Prostate gland (tissue), 2 donors: Measurements from ENCODE around the gene CYB5B. TPM values are rescaled to one million over a fixed set of nuclear protein-coding genes. Genes with fewer than 3 reads are reported as not detected.

Experiments
- DNase-seq: peaks from one replicate; pipeline ENCODE4 v3.0.0-alpha.2; 2019; ENCODE audit warnings: low spot score
- H3K27ac ChIP-seq, 2 donors: fragments of 200-600 bp; sonication (generic); 2 replicates each; pipeline ENCODE4 v1.5.1; 2017 to 2019
- H3K27me3 ChIP-seq: fragments of 200-600 bp; sonication (generic); replicated peaks from 2 replicates; pipeline ENCODE4 v1.5.1; 2019; ENCODE audit not compliant: insufficient read depth
- H3K36me3 ChIP-seq, 2 donors: fragments of 200-600 bp; sonication (generic); 1 replicate in 1 of 2; 2 replicates in 1 of 2; pipeline versions ENCODE4 v1.5.1 to v1.8.1; 2017 to 2019
- H3K4me1 ChIP-seq: fragments of 200-600 bp; sonication (generic); replicated peaks from 2 replicates; pipeline ENCODE4 v1.5.1; 2019
- H3K4me3 ChIP-seq, 2 donors: fragments of 200-600 bp; sonication (generic); 2 replicates each; pipeline ENCODE4 v1.5.1; 2017 to 2019
- H3K9me3 ChIP-seq: fragments of 200-600 bp; sonication (generic); 2 replicates; pipeline ENCODE4 v1.5.1; 2017
- POLR2A ChIP-seq: fragments of 450-650 bp; IDR thresholded peaks from one replicate; pipeline ENCODE4 v1.6.1; 2016; ENCODE audit warnings: antibody characterized with exemption, mild to moderate bottlenecking
- POLR2AphosphoS5 ChIP-seq: sonication (generic); formaldehyde crosslinking; IDR thresholded peaks from one replicate; pipeline ENCODE4 v1.6.1; 2017; ENCODE audit warnings: antibody characterized with exemption
- WGBS: methylation state at CpG from one replicate; pipeline ENCODE4 v1.1.5; 2018; 5-methylcytosine and 5-hydroxymethylcytosine counted together
- intact Hi-C: fragments of 100-400 bp; cut with DNase I; formaldehyde crosslinking; loops from one replicate; pipeline ENCODE4 v1.14.2; 2022
- total RNA-seq, 2 donors: library from RNA; depleted of rRNA; stranded (reverse); fragments of >200 nt; gene quantifications; one replicate each; pipeline ENCODE4 v1.1.0, GENCODE V29; 2016
- TF ChIP-seq, protein P1 (sequence below), 4 experiments: fragments of 200-600 bp in 2 of 4; fragments of 450-650 bp in 2 of 4; sonication (generic) in 2 of 4; IDR thresholded peaks; 1 replicate in 3 of 4; 2 replicates in 1 of 4; pipeline ENCODE4 v1.5.1; 2016 to 2019; ENCODE audit warnings: antibody characterized with exemption in 4 of 4, mild to moderate bottlenecking in 2 of 4, moderate library complexity in 2 of 4

The CYB5B gene
- total RNA-seq, 2 donors from 2014 or later, result 48.8 to 71.3 TPM

DNA sequence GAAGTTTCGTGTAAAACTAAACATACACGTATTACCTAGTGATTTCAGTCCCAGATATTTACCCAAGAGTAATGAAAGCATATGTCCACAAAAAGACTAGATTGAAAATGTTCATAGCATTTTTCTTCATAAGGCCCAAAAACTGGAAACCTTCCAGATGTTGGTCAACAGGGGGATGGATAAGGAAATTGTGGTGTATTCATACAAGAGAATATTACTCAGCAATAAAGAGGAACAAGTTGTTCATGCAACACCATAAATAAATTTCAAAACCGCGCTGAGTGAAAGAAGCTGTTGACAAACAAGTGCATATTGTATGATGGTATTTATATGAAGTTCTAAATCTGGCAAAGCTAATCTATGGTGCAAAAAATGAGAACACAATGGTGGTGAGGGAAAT is 87.2 kb downstream of the CYB5B start:
- no peaks in the 10 kb centered on the region for H3K9me3 ChIP-seq
- intact Hi-C loops, result no loop called here
- no peak overlapping the region for H3K27ac ChIP-seq
- 93% methylated on average over 4 of the region's 4 CpGs for WGBS
- H3K27me3 ChIP-seq, result no peaks in the 10 kb centered on the region
- TF ChIP-seq, protein P1, sequence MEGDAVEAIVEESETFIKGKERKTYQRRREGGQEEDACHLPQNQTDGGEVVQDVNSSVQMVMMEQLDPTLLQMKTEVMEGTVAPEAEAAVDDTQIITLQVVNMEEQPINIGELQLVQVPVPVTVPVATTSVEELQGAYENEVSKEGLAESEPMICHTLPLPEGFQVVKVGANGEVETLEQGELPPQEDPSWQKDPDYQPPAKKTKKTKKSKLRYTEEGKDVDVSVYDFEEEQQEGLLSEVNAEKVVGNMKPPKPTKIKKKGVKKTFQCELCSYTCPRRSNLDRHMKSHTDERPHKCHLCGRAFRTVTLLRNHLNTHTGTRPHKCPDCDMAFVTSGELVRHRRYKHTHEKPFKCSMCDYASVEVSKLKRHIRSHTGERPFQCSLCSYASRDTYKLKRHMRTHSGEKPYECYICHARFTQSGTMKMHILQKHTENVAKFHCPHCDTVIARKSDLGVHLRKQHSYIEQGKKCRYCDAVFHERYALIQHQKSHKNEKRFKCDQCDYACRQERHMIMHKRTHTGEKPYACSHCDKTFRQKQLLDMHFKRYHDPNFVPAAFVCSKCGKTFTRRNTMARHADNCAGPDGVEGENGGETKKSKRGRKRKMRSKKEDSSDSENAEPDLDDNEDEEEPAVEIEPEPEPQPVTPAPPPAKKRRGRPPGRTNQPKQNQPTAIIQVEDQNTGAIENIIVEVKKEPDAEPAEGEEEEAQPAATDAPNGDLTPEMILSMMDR (IDR thresholded peaks at IDR 0.05), result no peak
- no peak for TF ChIP-seq POLR2AphosphoS5
- TF ChIP-seq POLR2A, result no peak
- DNase-seq, result no peak
- no peak overlapping the region for H3K4me3 ChIP-seq
- no peaks in the 10 kb centered on the region for H3K36me3 ChIP-seq
- no peaks in the 10 kb centered on the region for H3K4me1 ChIP-seq

DNA sequence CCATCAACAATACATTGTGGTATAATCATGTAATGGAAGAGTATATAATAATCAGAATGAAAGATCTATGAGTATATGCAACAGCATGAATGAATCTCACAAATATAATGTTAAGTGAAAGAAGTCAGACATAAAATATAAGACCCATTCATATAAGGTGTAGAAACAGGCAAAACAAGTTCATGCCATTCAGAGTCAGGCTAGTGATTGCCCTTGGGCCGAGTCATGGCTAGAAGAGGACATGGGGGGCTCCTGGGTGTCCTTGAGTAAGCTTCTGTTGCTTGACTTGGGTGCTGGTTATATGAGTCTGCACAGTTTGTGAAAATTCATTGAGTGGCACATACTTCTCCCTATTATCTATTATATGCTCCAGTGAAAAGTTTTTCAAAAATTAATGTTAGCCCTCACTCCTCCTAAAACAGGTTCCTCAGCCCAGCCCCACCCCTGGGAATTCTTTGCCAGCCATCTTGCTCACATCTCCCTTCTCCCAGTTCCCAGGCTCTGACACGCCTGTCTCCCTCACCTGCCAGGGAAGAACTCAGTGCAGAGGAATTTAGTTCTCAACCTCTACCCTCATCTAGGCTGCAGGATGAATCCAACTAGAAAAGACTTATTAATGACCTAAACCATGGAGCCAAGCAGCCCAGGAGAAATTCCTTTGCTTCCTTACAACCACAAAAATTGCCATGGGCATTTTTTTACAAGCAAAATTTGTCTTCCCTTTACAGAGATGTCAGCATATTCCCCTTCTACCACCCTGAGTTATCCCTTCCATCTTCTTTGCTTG is 89.0 kb downstream of the CYB5B start:
- intact Hi-C loops, result no loop called here
- H3K4me1 ChIP-seq, result no peaks in the 10 kb centered on the region
- H3K27me3 ChIP-seq, result no peaks in the 10 kb centered on the region
- no peak for DNase-seq
- TF ChIP-seq POLR2AphosphoS5 (no peak), POLR2A (no peak)
- TF ChIP-seq, protein P1 (IDR thresholded peaks at IDR 0.05), result no peak
- no peak overlapping the region for H3K4me3 ChIP-seq
- H3K9me3 ChIP-seq, result no peaks in the 10 kb centered on the region
- WGBS, result 44% methylated on average over 2 of the region's 2 CpGs
- H3K36me3 ChIP-seq, result no peaks in the 10 kb centered on the region
- no peak overlapping the region for H3K27ac ChIP-seq

DNA sequence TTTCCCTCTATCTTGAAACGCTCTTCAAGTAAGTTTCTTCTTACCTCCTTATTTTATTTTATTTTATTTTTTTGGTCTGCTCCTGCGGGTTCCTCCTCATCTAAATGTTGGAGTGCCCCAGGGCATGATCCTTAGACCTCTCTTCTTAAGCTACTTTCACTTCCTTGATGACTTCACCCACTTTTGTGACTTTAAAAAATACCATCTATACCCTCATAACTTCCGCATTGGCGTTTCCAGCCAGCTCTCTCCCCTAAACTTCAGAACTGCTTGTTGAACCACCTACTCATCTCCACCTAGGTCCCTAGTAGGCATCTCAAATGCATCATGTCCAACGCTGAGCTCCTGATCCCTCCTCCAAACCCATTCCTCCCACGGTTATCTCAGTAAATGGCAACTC is 89.9 kb downstream of the CYB5B start:
- Histone ChIP-seq H3K4me1 (no peaks in the 10 kb centered on the region), H3K27me3 (no peaks in the 10 kb centered on the region), H3K9me3 (no peaks in the 10 kb centered on the region), H3K27ac (no peak overlapping the region), H3K4me3 (no peak overlapping the region), H3K36me3 (no peaks in the 10 kb centered on the region)
- 89% methylated on average over 6 of the region's 6 CpGs for WGBS
- TF ChIP-seq POLR2A (no peak), POLR2AphosphoS5 (no peak)
- TF ChIP-seq, protein P1 (IDR thresholded peaks at IDR 0.05), result no peak
- DNase-seq, result no peak
- intact Hi-C loops, result no loop called here

Other genes starting within 250 kb of the CYB5B start
- gene SNTB2, start 237.5 kb upstream of the CYB5B start, total RNA-seq, result 10 to 100 TPM; 33.7 to 53.0 TPM
- 10 to 100 TPM; 44.8 to 46.1 TPM for gene VPS4A, start 113.3 kb upstream of the CYB5B start, total RNA-seq
- 10 to 100 TPM; 40.7 to 42.9 TPM for gene PDF, start 94.0 kb upstream of the CYB5B start, total RNA-seq
- gene COG8, start 85.1 kb upstream of the CYB5B start, total RNA-seq, result 10 to 100 TPM; 55.6 to 85.2 TPM
- 10 to 100 TPM; 11.2 to 19.4 TPM for gene NIP7, start 84.8 kb upstream of the CYB5B start, total RNA-seq
- 1 to 10 TPM in 1 of 2 donors, not detected in 1; 1.1 TPM for gene TMED6, start 72.8 kb upstream of the CYB5B start, total RNA-seq
- gene TERF2, start 38.6 kb upstream of the CYB5B start, total RNA-seq, result 10 to 100 TPM; 21.9 to 33.1 TPM
- gene NFAT5, start 141.3 kb downstream of the CYB5B start, total RNA-seq, result 10 to 100 TPM; 41.4 to 52.7 TPM